Measurements from ENCODE around the gene EVI2A. TPM values are rescaled to one million over a fixed set of nuclear protein-coding genes. Genes with fewer than 3 reads are reported as not detected.

The EVI2A gene
- total RNA-seq, 1 experiment from 2014 or later: not detected

GRCh38 chr17:31318851-31319661, 2.4 kb downstream of the EVI2A start:
- no TSS peak for BruUV-seq (replicated peaks)
- ChIA-PET CTCF (no interaction called here), POLR2A (no interaction called here), RAD21 (ENCODE audit: low non-redundant PET in 1 of 2, low total read pairs in 2 of 2, uncharacterized antibody in 2 of 2, unreplicated experiment in 2 of 2) (no interaction called here)
- ATAC-seq (no peak), DNase-seq (ENCODE audit: low read depth, low spot score) (no peak)
- TF ChIP-seq EZH2 (IDR thresholded peaks at IDR 0.05): no peak
- intact Hi-C loops (cut with micrococcal nuclease): no loop called here
- H3K27ac ChIP-seq (ENCODE audit: low read depth, low read length): no peak overlapping the region
- no peaks in the 10 kb centered on the region for H4K20me1 ChIP-seq (ENCODE audit: insufficient read depth)
- H3K36me3 ChIP-seq (ENCODE audit: control insufficient read depth in 1 of 2, insufficient read depth in 2 of 2, low read length in 2 of 2): no peaks in the 10 kb centered on the region
- no peaks in the 10 kb centered on the region for H3K79me2 ChIP-seq (ENCODE audit: insufficient read depth, low read length)
- no peak overlapping the region for H2AFZ ChIP-seq (ENCODE audit: low read depth, low read length, poor library complexity, severe bottlenecking)
- no peaks in the 10 kb centered on the region for H3K9me3 ChIP-seq (ENCODE audit: control insufficient read depth in 1 of 2, insufficient read depth in 1 of 2, low read depth in 1 of 2, low read length in 2 of 2)
- no peak overlapping the region for H3K4me2 ChIP-seq (ENCODE audit: low read length)
- no peak overlapping the region for H3K9ac ChIP-seq (ENCODE audit: low read length)
- H3K4me1 ChIP-seq (ENCODE audit: control insufficient read depth in 1 of 2, insufficient read depth in 2 of 2, low read length in 2 of 2): no peaks in the 10 kb centered on the region
- H3K27me3 ChIP-seq (ENCODE audit: insufficient read depth, low read length): no peaks in the 10 kb centered on the region
- H3K4me3 ChIP-seq (replicated peaks in 1 of 2; ENCODE audit: low read depth in 1 of 2, low read length in 2 of 2): no peak overlapping the region
- no peaks in the 10 kb centered on the region for H3K9me2 ChIP-seq (ENCODE audit: insufficient read depth)

DNA sequence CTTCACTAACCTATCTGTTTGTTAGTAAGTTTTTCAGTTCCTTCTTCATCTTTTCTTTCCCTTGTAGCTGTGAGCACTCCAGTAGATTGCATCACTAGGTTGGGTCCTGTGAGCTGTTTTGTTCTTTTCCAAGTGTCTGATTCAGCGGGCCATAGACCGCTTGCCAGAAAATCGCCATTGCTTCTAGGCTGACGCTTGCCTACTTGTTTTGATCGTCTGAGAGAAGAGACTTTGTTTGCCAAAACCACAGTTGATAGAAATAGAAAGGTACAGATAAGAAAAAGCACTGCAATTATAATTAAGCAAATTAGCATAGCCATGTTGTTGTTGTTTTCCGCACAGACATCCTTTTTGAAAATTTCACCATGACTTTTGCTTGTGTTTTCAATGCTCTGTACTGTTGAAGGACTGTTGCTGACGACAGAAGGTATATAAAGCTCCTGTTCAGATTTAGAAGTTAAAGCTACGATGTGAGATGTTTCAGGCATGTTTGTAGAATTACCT, 3.1 kb downstream of the EVI2A start:
- no peaks in the 10 kb centered on the region for H3K27me3 ChIP-seq (ENCODE audit: insufficient read depth, low read length)
- intact Hi-C loops (cut with micrococcal nuclease): no loop called here
- no peak overlapping the region for H3K27ac ChIP-seq (ENCODE audit: low read depth, low read length)
- ATAC-seq (no peak), DNase-seq (ENCODE audit: low read depth, low spot score) (no peak)
- ChIA-PET POLR2A (no interaction called here), RAD21 (ENCODE audit: low non-redundant PET in 1 of 2, low total read pairs in 2 of 2, uncharacterized antibody in 2 of 2, unreplicated experiment in 2 of 2) (no interaction called here), CTCF (no interaction called here)
- H3K9me3 ChIP-seq (ENCODE audit: control insufficient read depth in 1 of 2, insufficient read depth in 1 of 2, low read depth in 1 of 2, low read length in 2 of 2): no peaks in the 10 kb centered on the region
- BruUV-seq (replicated peaks): no TSS peak
- no peaks in the 10 kb centered on the region for H3K79me2 ChIP-seq (ENCODE audit: insufficient read depth, low read length)
- H3K4me2 ChIP-seq (ENCODE audit: low read length): no peak overlapping the region
- TF ChIP-seq, protein P1, sequence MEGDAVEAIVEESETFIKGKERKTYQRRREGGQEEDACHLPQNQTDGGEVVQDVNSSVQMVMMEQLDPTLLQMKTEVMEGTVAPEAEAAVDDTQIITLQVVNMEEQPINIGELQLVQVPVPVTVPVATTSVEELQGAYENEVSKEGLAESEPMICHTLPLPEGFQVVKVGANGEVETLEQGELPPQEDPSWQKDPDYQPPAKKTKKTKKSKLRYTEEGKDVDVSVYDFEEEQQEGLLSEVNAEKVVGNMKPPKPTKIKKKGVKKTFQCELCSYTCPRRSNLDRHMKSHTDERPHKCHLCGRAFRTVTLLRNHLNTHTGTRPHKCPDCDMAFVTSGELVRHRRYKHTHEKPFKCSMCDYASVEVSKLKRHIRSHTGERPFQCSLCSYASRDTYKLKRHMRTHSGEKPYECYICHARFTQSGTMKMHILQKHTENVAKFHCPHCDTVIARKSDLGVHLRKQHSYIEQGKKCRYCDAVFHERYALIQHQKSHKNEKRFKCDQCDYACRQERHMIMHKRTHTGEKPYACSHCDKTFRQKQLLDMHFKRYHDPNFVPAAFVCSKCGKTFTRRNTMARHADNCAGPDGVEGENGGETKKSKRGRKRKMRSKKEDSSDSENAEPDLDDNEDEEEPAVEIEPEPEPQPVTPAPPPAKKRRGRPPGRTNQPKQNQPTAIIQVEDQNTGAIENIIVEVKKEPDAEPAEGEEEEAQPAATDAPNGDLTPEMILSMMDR (IDR thresholded peaks at IDR 0.05 in 2 of 3, conservative IDR thresholded peaks at IDR 0.05 in 1 of 3; ENCODE audit: borderline replicate concordance in 1 of 3, insufficient read depth in 1 of 3, low read depth in 2 of 3, low read length in 2 of 3): no peak
- no peak overlapping the region for H3K4me3 ChIP-seq (replicated peaks in 1 of 2; ENCODE audit: low read depth in 1 of 2, low read length in 2 of 2)
- no peaks in the 10 kb centered on the region for H3K36me3 ChIP-seq (ENCODE audit: control insufficient read depth in 1 of 2, insufficient read depth in 2 of 2, low read length in 2 of 2)
- H3K9me2 ChIP-seq (ENCODE audit: insufficient read depth): no peaks in the 10 kb centered on the region
- H2AFZ ChIP-seq (ENCODE audit: low read depth, low read length, poor library complexity, severe bottlenecking): no peak overlapping the region
- no peaks in the 10 kb centered on the region for H3K4me1 ChIP-seq (ENCODE audit: control insufficient read depth in 1 of 2, insufficient read depth in 2 of 2, low read length in 2 of 2)
- H3K9ac ChIP-seq (ENCODE audit: low read length): no peak overlapping the region
- H4K20me1 ChIP-seq (ENCODE audit: insufficient read depth): no peaks in the 10 kb centered on the region
